ENCODE results near the gene ARMC3.

DNA sequence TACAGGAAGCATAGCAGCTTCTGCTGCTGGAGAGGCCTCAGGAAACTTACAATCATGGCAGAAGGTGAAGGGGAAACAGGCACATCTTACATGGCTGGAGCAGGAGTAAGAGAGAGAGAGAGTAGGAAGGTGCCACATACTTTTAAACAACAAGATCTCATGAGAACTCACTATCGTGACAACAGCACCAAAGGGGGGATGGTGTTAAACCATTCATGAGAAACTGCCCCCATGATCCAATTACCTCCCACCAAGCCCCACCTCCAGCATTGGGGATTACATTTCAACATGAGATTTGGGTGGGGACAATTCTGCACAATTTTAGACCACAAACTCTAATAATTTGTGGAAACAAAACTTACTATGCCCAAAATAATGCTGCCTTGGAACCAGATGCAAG is 16.8 kb upstream of the ARMC3 start:
- TF ChIP-seq, protein P1, sequence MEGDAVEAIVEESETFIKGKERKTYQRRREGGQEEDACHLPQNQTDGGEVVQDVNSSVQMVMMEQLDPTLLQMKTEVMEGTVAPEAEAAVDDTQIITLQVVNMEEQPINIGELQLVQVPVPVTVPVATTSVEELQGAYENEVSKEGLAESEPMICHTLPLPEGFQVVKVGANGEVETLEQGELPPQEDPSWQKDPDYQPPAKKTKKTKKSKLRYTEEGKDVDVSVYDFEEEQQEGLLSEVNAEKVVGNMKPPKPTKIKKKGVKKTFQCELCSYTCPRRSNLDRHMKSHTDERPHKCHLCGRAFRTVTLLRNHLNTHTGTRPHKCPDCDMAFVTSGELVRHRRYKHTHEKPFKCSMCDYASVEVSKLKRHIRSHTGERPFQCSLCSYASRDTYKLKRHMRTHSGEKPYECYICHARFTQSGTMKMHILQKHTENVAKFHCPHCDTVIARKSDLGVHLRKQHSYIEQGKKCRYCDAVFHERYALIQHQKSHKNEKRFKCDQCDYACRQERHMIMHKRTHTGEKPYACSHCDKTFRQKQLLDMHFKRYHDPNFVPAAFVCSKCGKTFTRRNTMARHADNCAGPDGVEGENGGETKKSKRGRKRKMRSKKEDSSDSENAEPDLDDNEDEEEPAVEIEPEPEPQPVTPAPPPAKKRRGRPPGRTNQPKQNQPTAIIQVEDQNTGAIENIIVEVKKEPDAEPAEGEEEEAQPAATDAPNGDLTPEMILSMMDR (conservative IDR thresholded peaks at IDR 0.05; ENCODE audit: low read length): no peak
- TF ChIP-seq EZH2phosphoT487 (IDR thresholded peaks at IDR 0.05; ENCODE audit: borderline replicate concordance, low read depth, low read length): no peak

Measured in OCI-LY7 (cell line).